GM13976 (cell line): ENCODE data around the gene RUNX3.

Experiments used
- DNase-seq: peaks from one replicate; pipeline ENCODE4 v3.0.0; 2012; ENCODE audit warnings: low spot score
- in situ Hi-C: fragments of 300-500 bp; cut with MboI; formaldehyde crosslinking; loops from one replicate; pipeline ENCODE4 v1.12.0; 2022; ENCODE audit warnings: low sequenced_read_pairs, mixed read lengths, inconsistent platforms; ENCODE audit not compliant: unreplicated experiment
- TF ChIP-seq, protein P1 (sequence below): IDR thresholded peaks from 2 replicates; pipeline ENCODE4 v1.5.1; 2012; ENCODE audit warnings: borderline replicate concordance, mild to moderate bottlenecking; ENCODE audit not compliant: insufficient read depth; ENCODE audit errors: extremely low read depth, missing control alignments, control extremely low read depth

RUNX3 gene

DNA sequence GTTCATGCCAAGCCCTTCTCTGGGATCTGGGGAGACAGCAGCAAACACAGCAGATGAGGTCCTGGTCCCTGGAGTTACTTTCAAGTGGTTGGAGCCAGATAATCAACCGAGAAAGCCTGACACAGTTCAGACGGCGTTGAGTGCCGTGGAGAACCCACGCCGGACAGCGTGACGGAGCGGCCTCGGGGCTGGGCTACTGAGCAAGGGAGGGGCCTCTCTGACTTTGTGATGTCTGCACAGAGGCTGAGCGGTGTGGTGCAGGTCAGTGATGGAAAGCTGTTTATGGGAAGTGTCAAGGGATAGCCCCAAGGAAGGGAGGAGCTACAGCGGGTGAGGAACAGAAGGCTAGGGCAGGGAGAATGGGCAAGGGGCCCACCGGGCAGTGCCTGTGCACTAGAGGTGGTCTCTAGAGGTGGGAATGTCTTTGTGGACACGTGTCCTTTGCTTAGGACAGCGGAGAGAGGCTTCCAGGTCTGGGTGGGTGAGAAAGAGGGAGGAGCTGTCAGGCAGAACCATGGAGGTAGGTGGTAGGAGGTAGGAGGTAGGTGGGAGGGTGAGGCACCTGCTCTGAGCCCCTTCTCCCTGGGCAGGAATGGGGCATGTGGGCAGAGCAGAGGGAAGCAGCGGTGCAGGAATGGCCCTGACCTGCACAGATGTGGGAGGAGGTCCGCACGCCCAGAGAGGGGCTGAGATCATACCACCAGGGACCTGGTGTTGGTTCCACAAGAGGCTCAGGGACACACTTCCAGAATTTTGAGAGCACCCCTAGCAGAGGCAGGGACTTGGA lies 62.8 kb downstream of the RUNX3 start:
- TF ChIP-seq, protein P1, sequence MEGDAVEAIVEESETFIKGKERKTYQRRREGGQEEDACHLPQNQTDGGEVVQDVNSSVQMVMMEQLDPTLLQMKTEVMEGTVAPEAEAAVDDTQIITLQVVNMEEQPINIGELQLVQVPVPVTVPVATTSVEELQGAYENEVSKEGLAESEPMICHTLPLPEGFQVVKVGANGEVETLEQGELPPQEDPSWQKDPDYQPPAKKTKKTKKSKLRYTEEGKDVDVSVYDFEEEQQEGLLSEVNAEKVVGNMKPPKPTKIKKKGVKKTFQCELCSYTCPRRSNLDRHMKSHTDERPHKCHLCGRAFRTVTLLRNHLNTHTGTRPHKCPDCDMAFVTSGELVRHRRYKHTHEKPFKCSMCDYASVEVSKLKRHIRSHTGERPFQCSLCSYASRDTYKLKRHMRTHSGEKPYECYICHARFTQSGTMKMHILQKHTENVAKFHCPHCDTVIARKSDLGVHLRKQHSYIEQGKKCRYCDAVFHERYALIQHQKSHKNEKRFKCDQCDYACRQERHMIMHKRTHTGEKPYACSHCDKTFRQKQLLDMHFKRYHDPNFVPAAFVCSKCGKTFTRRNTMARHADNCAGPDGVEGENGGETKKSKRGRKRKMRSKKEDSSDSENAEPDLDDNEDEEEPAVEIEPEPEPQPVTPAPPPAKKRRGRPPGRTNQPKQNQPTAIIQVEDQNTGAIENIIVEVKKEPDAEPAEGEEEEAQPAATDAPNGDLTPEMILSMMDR = no peak
- DNase-seq = peak; percentile 25
- in situ Hi-C loops = no loop called here

DNA sequence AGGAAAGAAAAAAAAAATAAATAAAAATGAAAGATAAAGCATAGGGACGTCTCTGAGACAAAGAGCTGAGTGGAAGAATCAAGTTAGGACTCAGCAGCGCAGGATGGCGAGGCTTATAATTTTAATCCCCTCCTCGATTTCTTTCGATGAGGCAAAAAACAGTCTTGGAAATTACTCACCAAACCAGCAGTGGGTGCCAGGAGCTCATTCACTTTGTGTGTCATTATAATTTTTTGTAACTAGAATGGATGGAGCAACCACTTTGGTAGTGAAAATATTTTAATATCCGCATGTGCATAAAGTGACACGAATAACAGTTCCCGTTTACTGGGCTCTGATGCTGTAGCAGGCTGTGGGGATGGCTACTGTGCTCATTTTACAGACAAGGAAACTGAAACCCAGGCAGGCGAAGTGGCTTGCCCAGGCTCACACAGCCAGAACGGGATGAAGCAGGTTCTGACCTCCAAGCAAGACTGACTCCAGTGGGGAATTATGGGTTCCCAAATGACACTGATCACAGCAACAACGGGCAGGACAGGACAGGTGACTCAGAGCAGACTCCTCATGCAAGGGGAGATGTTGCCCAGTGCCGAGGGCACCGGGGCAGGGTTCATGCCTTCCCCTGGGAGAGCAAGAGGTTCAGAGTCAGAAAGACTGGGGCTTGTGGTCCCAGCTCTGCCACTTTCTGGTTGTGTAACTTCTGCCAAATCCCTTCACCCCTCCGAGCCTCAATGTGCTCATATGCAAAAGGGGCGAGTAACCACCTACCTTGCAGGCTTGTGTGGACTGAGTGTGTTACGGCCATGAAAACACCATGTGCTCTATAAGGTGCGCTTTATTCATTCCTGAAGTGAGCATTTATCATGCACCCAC lies 63.6 kb downstream of the RUNX3 start:
- peak; percentile 19 for DNase-seq
- in situ Hi-C loops = no loop called here
- TF ChIP-seq, protein P1 = no peak

DNA sequence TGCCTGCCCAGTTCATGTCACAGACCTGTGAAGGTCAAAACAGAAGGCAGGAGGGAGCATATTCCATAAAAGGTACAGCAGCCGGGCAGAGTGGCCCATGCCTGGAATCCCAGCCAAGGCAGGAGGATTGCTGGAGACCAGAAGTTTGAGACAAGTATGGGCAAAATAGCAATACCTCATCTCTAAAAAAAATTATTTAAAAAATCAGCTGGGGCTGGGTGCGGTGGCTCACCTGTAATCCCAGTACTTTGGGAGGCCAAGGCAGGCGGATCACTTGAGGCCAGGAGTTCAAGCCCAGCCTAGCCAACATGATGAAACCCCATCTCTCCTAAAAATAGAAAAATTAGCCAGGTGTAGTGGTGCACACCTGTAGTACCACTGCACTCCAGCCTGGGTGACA lies 64.5 kb downstream of the RUNX3 start:
- TF ChIP-seq, protein P1 = no peak
- in situ Hi-C loops = no loop called here

DNA sequence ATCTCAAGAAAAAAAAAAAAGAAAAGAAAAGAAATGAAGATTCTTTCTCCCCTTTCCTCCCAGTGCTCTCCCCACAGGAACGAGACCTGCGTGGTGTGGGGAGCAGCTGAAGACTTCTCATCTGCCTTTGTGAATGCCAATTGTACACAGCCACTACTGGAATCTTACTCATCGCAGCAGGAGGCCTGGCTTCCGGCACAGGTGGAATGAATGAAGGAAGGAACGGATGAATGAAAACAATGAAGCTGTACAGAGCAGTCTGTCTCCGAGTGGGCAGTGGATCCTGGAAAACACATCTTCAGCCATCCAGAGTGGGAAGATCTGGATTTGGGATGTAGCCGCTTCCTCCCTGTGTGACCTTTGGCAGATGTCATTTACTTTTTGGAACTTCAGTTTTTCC lies 64.9 kb downstream of the RUNX3 start:
- DNase-seq = no peak
- in situ Hi-C loops = no loop called here
- TF ChIP-seq, protein P1 = no peak

More for the DNA sequence above, 64.5 kb downstream of the RUNX3 start:
- DNase-seq = no peak

DNA sequence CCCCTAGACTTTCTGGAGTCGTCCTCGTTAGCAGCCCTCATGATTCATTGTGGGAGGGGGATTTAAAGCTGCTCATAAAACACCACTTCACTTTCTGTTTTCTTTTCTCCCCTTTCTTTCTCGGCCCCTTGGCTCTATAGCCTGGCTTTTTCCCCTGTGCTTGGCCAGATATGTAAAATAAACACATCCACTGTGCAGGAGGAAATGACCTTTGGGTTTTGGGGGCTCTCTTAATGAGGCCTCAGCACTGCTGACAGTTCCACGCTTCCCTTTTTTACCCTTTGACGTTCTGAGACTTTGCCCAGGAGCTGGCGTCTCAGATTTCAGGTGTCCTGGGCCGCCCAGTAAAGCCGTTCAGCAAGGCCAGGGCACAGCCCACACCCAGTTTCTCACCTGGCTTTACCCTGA lies 65.7 kb downstream of the RUNX3 start:
- peak; percentile 35 for DNase-seq

DNA sequence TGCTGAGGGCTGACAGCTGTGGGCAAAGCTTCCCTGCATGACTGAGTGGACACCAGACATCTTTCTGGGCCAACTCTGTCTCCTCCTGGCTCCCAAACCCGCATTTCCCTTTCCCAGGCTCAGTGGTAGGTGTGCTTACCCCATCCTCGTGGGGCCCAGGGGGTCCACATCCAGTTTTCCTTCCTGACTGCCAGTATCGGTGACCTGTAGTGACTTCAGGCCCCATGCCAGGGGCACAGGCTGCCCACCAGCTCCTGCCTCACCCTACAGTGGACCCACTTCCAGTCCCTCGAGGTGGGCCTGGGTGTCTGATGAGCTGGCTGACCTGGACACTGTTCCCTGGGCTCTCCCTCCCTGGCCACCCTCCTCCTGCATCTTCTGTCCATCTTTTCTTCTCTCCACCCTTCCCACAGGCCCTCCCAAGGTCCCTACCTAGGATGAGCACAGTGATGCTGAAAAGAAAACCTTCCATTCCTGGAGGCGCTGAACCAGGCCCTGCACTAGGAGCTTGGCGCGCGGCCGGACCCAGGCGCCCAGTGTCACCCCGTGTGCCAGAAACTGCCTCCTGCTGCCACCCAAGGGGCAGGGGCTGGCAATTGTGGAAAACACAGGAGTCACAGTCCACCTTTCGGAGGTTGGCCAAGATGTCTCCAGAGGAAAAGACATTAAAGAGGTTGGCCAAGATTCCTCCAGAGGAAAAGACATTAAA lies 67.1 kb downstream of the RUNX3 start:
- DNase-seq = no peak
- in situ Hi-C loops = no loop called here
- TF ChIP-seq, protein P1 = no peak

More for the DNA sequence above, 65.7 kb downstream of the RUNX3 start:
- TF ChIP-seq, protein P1 = no peak
- in situ Hi-C loops = no loop called here
